ENCODE data around the gene FNDC3A.
A peak's percentile ranks its signal among the peaks of the same experiment; 100 is the strongest.

FNDC3A gene, protein sequence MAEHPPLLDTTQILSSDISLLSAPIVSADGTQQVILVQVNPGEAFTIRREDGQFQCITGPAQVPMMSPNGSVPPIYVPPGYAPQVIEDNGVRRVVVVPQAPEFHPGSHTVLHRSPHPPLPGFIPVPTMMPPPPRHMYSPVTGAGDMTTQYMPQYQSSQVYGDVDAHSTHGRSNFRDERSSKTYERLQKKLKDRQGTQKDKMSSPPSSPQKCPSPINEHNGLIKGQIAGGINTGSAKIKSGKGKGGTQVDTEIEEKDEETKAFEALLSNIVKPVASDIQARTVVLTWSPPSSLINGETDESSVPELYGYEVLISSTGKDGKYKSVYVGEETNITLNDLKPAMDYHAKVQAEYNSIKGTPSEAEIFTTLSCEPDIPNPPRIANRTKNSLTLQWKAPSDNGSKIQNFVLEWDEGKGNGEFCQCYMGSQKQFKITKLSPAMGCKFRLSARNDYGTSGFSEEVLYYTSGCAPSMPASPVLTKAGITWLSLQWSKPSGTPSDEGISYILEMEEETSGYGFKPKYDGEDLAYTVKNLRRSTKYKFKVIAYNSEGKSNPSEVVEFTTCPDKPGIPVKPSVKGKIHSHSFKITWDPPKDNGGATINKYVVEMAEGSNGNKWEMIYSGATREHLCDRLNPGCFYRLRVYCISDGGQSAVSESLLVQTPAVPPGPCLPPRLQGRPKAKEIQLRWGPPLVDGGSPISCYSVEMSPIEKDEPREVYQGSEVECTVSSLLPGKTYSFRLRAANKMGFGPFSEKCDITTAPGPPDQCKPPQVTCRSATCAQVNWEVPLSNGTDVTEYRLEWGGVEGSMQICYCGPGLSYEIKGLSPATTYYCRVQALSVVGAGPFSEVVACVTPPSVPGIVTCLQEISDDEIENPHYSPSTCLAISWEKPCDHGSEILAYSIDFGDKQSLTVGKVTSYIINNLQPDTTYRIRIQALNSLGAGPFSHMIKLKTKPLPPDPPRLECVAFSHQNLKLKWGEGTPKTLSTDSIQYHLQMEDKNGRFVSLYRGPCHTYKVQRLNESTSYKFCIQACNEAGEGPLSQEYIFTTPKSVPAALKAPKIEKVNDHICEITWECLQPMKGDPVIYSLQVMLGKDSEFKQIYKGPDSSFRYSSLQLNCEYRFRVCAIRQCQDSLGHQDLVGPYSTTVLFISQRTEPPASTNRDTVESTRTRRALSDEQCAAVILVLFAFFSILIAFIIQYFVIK

DNA sequence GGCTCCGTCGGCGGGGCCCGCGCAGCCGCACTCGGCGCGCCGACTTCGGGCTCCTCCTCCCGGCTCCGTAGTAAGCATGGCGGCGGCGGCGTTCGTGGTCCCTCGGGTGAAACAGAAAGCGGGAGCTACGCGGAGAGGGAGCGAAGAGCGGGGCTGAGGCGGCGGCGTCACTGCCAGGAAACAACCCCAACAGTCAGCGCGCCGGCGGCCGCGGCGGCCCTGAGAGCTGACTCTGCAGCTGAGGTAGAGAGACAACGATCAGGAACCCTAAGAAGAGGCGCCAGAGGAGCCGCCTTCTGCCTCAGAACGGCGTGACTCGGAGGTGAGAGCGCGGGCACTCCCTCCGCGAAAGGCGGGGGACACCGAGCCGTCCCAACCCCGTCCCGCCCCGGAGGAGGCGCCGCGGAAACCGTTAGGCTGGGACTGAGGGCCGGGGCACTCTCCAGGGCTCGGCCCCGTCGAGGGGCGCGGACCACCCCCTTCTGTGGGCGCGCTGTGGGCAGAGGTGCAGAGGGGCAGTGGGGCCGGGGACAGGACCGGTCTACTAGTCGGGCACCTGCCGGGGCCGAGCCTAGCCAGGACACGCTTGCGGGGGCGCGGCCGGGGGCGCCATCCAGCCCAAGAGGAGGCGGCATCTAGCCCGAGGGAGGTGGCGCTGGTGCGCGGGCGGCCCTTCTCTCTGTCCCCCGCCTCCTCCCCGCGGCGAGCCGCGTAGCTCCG, at the start of gene FNDC3A:
Gene FNDC3A (plus strand): TSS at position 57 of the 720 bp plus-strand sequence. CDS start 30,279 bp downstream, outside the sequence.
- H3K4me3 ChIP-seq (ENCODE audit: low read length): peak within 1 kb of the TSS; percentile 89
- TF ChIP-seq, protein P1, sequence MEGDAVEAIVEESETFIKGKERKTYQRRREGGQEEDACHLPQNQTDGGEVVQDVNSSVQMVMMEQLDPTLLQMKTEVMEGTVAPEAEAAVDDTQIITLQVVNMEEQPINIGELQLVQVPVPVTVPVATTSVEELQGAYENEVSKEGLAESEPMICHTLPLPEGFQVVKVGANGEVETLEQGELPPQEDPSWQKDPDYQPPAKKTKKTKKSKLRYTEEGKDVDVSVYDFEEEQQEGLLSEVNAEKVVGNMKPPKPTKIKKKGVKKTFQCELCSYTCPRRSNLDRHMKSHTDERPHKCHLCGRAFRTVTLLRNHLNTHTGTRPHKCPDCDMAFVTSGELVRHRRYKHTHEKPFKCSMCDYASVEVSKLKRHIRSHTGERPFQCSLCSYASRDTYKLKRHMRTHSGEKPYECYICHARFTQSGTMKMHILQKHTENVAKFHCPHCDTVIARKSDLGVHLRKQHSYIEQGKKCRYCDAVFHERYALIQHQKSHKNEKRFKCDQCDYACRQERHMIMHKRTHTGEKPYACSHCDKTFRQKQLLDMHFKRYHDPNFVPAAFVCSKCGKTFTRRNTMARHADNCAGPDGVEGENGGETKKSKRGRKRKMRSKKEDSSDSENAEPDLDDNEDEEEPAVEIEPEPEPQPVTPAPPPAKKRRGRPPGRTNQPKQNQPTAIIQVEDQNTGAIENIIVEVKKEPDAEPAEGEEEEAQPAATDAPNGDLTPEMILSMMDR (conservative IDR thresholded peaks at IDR 0.05; ENCODE audit: low read depth, low read length): no peak
- peak; percentile 35 for DNase-seq (ENCODE audit: low read depth)

DNA sequence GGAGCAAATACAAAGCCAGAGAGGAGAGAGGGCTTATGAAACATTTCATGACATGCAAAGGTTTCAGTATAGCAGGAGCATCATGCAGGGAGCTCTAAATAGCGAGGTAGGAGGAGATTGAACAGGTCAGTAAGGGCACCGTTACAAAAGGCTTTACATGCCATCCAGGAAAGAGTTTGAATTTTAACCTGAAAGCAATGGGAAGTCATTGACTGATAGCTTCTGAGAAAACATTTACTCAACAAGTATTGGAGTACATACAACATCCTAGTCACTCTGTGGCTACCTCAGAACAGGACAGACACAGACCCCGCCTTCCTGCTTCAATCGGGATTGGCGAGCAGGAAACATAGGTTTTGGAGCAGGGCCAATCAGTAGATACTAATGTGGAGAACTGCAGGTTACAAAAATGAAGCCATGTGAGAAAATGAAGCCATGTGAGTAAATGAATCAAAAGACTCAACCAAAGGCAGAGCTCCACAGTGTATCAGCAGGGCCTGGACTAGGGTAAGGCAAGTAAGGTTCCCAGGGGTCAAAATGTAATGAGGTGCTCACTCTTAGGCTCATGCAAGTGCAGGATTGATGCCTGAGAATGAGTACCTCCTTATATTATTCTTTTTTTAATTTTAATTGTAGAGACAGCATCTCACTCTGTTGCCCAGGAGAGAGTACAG, 46.8 kb upstream of the FNDC3A start:
- DNase-seq (ENCODE audit: low read depth): no peak
- H3K4me3 ChIP-seq (ENCODE audit: low read length): no peak overlapping the region
- TF ChIP-seq, protein P1 (conservative IDR thresholded peaks at IDR 0.05; ENCODE audit: low read depth, low read length): no peak

DNA sequence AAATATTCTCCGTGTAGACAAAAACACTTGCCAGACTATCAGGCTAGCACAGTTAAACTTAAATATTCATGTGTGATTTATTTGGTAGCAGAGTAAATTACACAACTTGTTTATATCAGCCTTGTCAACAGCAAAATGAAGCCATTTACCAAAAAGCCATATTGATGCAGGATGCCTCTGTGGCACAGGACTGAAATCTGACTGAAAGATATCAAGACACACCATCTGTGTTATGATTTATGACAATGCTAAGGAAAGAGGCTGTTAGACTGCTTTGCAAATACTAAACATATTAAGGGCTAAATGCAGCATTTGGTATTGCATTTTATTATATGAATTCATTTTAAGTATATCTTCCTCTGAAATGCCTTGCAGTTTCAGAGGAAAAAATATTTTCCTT, 44.8 kb upstream of the FNDC3A start:
- TF ChIP-seq, protein P1 (conservative IDR thresholded peaks at IDR 0.05; ENCODE audit: low read depth, low read length): no peak
- no peak for DNase-seq (ENCODE audit: low read depth)

DNA sequence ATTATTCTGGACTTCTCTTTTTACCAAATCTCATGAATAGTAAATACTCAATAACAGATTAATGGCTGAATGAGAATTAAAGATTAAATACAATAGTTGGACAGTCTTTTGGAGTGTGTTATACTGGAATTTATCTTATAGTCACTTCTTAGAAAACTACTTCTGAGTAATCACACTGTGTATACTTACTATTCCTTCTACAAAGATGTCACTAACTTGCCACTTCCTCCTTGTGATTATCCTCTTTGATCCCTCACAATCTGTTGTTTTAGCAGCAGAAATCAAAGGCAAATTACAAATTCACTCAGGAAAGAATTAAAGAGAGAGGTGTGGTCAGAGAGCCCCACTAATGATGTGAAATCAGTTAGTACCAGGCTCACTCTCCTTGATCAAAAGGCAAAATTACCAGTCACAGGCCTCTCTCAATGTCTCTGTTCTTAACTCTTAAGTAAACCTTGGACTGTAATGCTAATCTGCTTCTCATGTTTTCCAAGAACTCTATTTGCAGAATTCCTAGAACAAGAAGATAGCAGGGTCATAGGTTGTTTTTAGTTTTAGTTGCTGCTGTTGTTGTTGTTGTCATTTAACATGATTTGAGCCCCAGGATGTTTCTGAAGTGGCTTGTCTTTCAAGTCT, 37.3 kb upstream of the FNDC3A start:
- TF ChIP-seq, protein P1 (conservative IDR thresholded peaks at IDR 0.05; ENCODE audit: low read depth, low read length): no peak
- no peak overlapping the region for H3K4me3 ChIP-seq (ENCODE audit: low read length)
- DNase-seq (ENCODE audit: low read depth): no peak

More for the DNA sequence above, 44.8 kb upstream of the FNDC3A start:
- H3K4me3 ChIP-seq (ENCODE audit: low read length): no peak overlapping the region

DNA sequence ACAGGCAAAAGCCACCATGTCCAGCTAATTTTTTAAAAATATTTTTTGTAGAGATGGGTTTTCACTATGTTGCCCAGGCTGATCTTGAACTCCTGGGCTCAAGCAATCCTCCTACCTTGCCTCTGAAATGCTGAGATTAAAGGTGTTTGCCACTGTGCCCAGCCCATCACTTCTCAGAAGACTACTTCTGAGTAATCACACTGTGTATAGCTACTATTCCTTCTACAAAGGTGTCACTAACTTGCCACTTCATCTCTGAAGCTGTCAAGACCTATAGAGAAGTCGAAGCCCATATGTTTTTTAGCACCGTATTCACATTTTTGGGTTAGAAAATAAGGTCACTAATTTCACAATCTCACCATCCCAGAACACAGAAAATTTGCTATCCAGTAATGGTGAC, 36.0 kb upstream of the FNDC3A start:
- TF ChIP-seq, protein P1 (conservative IDR thresholded peaks at IDR 0.05; ENCODE audit: low read depth, low read length): no peak
- no peak overlapping the region for H3K4me3 ChIP-seq (ENCODE audit: low read length)
- DNase-seq (ENCODE audit: low read depth): no peak

Data from retinal pigment epithelial cell (primary cell).